H1 (cell line): Measurements from ENCODE around the gene SYTL1. TPM values are rescaled to one million over a fixed set of nuclear protein-coding genes. Genes with fewer than 3 reads are reported as not detected.
A peak's percentile ranks its signal among the peaks of the same experiment; 100 is the strongest.

Source experiments
- ATF2 ChIP-seq: IDR thresholded peaks from 2 replicates; pipeline ENCODE4 v1.6.1; 2012; ENCODE audit warnings: low read length, inconsistent platforms
- CREB1 ChIP-seq: IDR thresholded peaks from 2 replicates; pipeline ENCODE4 v1.6.1; 2012; ENCODE audit warnings: inconsistent platforms
- CTBP2 ChIP-seq: IDR thresholded peaks from 2 replicates; pipeline ENCODE4 v1.7.0; 2011; ENCODE audit warnings: borderline replicate concordance, mild to moderate bottlenecking, moderate library complexity, mixed read lengths, low read length; ENCODE audit not compliant: insufficient read depth, insufficient read length
- E2F6 ChIP-seq: IDR thresholded peaks from 2 replicates; pipeline ENCODE4 v1.6.1; 2012; ENCODE audit warnings: inconsistent platforms
- EGR1 ChIP-seq: IDR thresholded peaks from 2 replicates; pipeline ENCODE4 v1.6.1; 2011; ENCODE audit warnings: low read depth, low read length, borderline replicate concordance
- EZH2 ChIP-seq: fragments of 200-600 bp; sonication (generic); IDR thresholded peaks from 2 replicates; pipeline ENCODE4 v1.7.1; 2012; ENCODE audit warnings: low read depth, mild to moderate bottlenecking, moderate library complexity, low read length, inconsistent platforms; ENCODE audit not compliant: severe bottlenecking
- GABPA ChIP-seq: IDR thresholded peaks from 2 replicates; pipeline ENCODE4 v1.6.1; 2011; ENCODE audit warnings: mild to moderate bottlenecking, low read length, moderate library complexity, borderline replicate concordance; ENCODE audit not compliant: insufficient read depth
- GTF2F1 ChIP-seq: IDR thresholded peaks from 2 replicates; pipeline ENCODE4 v1.6.1; 2012; ENCODE audit warnings: low read depth, low read length, improper control_type of control experiment, borderline replicate concordance
- HDAC2 ChIP-seq, 2 experiments: fragments of 300-600 bp in 1 of 2; sonication (generic) in 1 of 2; IDR thresholded peaks; 2 replicates each; pipeline ENCODE4 v1.6.1; 2011 to 2012; ENCODE audit warnings: low read depth in 2 of 2, low read length in 2 of 2, mild to moderate bottlenecking in 2 of 2, moderate library complexity in 2 of 2, borderline replicate concordance in 1 of 2, inconsistent platforms in 1 of 2
- KDM1A ChIP-seq: fragments of 200-600, 300-600 bp; sonication (generic); IDR thresholded peaks from 2 replicates; pipeline ENCODE4 v1.7.1; 2016; ENCODE audit warnings: mild to moderate bottlenecking, low read length, borderline replicate concordance
- KDM4A ChIP-seq: IDR thresholded peaks from one replicate; pipeline ENCODE4 v1.7.1; 2012; ENCODE audit warnings: low read depth, mild to moderate bottlenecking, moderate library complexity, low read length, inconsistent platforms; ENCODE audit not compliant: severe bottlenecking
- KDM5A ChIP-seq: fragments of 200-600 bp; IDR thresholded peaks from 2 replicates; pipeline ENCODE4 v1.7.1; 2012; ENCODE audit warnings: mild to moderate bottlenecking, low read length, inconsistent platforms, mixed read lengths
- MAX ChIP-seq: IDR thresholded peaks from 2 replicates; pipeline ENCODE4 v1.6.1; 2012; ENCODE audit warnings: inconsistent platforms
- NANOG ChIP-seq: IDR thresholded peaks from 2 replicates; pipeline ENCODE4 v1.6.1; 2011; ENCODE audit warnings: low read length, low read depth, mild to moderate bottlenecking, inconsistent platforms; ENCODE audit not compliant: insufficient read depth, poor library complexity, severe bottlenecking
- POLR2A ChIP-seq, 2 experiments: IDR thresholded peaks; 1 replicate in 1 of 2; 2 replicates in 1 of 2; pipeline ENCODE4 v1.6.1; 2011; ENCODE audit warnings: low read depth in 2 of 2, low read length in 2 of 2, mild to moderate bottlenecking in 2 of 2; ENCODE audit errors: control extremely low read depth in 1 of 2
- RBBP5 ChIP-seq: IDR thresholded peaks from 2 replicates; pipeline ENCODE4 v1.7.1; 2012; ENCODE audit warnings: low read depth, mild to moderate bottlenecking, inconsistent platforms, low read length, moderate library complexity, borderline replicate concordance
- SIRT6 ChIP-seq: IDR thresholded peaks from one replicate; pipeline ENCODE4 v1.7.1; 2012; ENCODE audit warnings: low read length, inconsistent platforms
- SP1 ChIP-seq: IDR thresholded peaks from 2 replicates; pipeline ENCODE4 v1.6.1; 2011; ENCODE audit warnings: low read depth, low read length
- TBP ChIP-seq: IDR thresholded peaks from 2 replicates; pipeline ENCODE4 v1.6.1; 2011; ENCODE audit warnings: low read depth, low read length, improper control_type of control experiment
- TCF12 ChIP-seq: IDR thresholded peaks from 2 replicates; pipeline ENCODE4 v1.6.1; 2011; ENCODE audit warnings: low read depth, mild to moderate bottlenecking, low read length
- TEAD4 ChIP-seq: IDR thresholded peaks from 2 replicates; pipeline ENCODE4 v1.6.1; 2012; ENCODE audit warnings: low read depth, low read length, inconsistent platforms, mixed read lengths
- polyA plus RNA-seq, 7 experiments: library from polyadenylated mRNA; depleted of rRNA in 3 of 7; stranded (reverse) in 5 of 7; unstranded in 2 of 7; fragments of >200 nt in 5 of 7; fragments of 200-250 nt in 2 of 7; gene quantifications; 1 replicate in 5 of 7; 2 replicates in 1 of 7; 4 replicates in 1 of 7; pipeline versions ENCODE4 v1.2.1 to v1.2.3, GENCODE V29; 2011 to 2013; ENCODE audit warnings: missing spikeins in 2 of 7, mixed read lengths in 2 of 7
- total RNA-seq: library from RNA; stranded (reverse); fragmentation: NEBNext Ultra II Directional; extraction: Animal tissue kit (Norgen Biotek cat#: 25700); gene quantifications from 2 replicates; pipeline ENCODE4 v1.2.1, GENCODE V29; 2021

The SYTL1 gene
- total and polyA plus RNA-seq, 2 of the 8 experiments (the other 6 are each of a cell fraction or from before 2014, with no cell fraction given), result 6.4 to 19.5 TPM

- TF ChIP-seq SP1 (0 out of 2 replicates have a peak, but pooled peaks have one; percentile 57), RBBP5 (no peak), TCF12 (peak; percentile 91; the same call in 1 of the 2 replicates), MAX (peak; percentile 89), POLR2A (IDR thresholded peaks at IDR 0.05; ENCODE audit: control extremely low read depth in 1 of 2, low read depth in 2 of 2, low read length in 2 of 2) (no peak), KDM5A (no peak), EGR1 (peak; percentile 62; the same call in 1 of the 2 replicates), ATF2 (no peak), KDM4A (no peak), TEAD4 (0 out of 2 replicates have a peak, but pooled peaks have one; percentile 9), GTF2F1 (no peak), EZH2 (peak; percentile 29), NANOG (no peak), CTBP2 (no peak), HDAC2 (IDR thresholded peaks at IDR 0.05; ENCODE audit: borderline replicate concordance in 1 of 2, low read depth in 2 of 2, low read length in 2 of 2) (no peak), GABPA (peak; percentile 58; the same call in 1 of the 2 replicates), SIRT6 (no peak), KDM1A (peak; percentile 69; the same call in 1 of the 2 replicates), TBP (peak; percentile 62; the same call in 1 of the 2 replicates), CREB1 (peak; percentile 56), E2F6 (peak; percentile 58)
- TF ChIP-seq, all 59 proteins: peak for 15
Measured at GRCh38 chr1:27357281-27358037, 15.6 kb downstream of the SYTL1 start (continued).
